NCI-H345 treated with DMSO at 0.1 percent for 48 hours (cell line): ENCODE results near the gene UNC45A.
A peak's percentile ranks its signal among the peaks of the same experiment; 100 is the strongest.
"Not testable (repeated sequence)": the region's sequence is repeated elsewhere in the genome, so short reads cannot be mapped to it uniquely, and the experiment has no call there.

ENCODE experiments used
- DNase-seq: peaks from one replicate; lab custom pipeline; 2025; ENCODE audit not compliant: unreplicated experiment; lab: John Stamatoyannopoulos, UW

UNC45A gene

DNA sequence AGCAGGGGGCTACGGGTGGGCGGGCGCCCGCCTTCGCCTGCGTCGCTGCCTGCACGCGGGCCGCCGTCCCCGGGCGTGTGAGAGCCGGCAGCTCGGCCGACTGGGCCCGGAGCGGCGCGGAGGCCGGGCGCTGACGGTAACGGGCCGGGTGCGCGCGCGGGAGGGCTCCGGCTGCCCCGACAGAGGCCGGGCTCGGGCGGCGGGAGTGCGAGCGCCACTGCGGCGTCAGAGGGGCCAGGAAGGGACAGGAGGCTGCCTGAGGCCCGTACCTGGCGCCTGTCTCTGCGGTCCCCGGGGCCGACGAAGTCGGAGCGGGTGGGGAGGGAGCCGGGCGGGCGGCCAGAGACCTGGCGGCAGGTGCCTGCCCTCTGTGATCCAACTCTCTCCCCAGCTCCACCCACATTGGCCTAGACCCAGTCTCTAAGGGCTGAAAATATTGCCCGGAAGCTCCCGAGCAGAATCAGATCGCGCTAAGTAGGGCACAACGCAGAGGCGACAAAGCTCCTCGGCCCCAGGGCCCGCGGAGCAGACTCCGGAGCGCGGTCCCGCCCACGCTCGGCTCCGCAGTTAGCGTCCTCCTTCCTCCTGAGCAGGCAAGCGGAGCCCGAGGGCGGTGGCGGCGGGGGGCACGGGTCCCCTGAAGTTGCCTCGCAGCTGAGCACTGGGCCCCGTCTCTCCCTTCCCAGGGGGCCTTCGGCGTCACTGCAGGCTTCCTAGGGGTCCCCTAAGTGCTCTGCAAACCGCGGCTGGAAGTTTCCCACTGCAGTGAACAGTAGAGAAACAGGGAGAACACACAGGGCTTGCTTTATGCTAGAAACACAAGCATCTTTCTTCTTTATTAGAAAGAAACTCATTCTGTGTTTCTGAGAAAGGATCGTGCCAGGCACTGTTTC lies 32.0 kb upstream of the UNC45A start, which contains the start of gene MAN2A2:
Gene MAN2A2 (plus strand): TSS at position 463 of the 893 bp plus-strand sequence. CDS start 906 bp downstream, outside the sequence.
- DNase-seq = peak; percentile 17

DNA sequence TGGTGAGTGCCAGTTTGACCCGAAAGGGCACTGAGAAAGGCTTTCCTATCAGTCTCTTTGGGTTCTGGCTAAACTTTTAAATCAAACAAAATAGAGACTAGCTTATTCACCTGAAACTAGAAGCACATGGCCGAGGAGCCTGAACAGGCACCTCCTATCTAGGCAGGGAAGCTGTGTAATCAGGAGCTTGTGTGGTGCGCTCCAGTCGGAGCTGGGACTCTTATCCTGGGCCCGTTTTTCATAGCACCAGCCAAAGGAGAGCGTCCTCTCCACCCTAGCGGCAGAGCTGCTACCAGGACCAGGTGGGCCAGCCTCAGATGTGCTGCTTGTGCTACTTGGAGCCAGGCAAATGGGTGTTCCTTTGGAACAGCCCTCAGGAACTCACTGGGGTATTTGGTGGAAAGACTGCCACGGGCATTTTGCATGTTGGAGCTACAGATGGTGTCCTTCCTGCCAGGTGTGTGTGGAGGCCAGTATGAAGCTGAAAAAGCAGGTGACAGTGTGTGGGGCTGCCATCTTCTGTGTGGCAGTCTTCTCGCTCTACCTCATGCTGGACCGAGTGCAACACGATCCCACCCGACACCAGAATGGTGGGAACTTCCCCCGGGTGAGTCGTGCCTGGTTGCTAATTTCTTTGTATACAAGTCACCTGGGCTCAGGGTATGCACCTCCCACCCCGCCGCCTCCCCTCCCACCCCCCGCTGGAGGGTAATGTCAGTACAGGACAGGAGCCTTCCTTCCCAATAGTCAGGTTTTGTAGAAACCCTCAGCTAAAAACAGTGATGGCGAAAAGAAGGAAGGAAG lies 31.1 kb upstream of the UNC45A start:
- DNase-seq = peak; percentile 17

DNA sequence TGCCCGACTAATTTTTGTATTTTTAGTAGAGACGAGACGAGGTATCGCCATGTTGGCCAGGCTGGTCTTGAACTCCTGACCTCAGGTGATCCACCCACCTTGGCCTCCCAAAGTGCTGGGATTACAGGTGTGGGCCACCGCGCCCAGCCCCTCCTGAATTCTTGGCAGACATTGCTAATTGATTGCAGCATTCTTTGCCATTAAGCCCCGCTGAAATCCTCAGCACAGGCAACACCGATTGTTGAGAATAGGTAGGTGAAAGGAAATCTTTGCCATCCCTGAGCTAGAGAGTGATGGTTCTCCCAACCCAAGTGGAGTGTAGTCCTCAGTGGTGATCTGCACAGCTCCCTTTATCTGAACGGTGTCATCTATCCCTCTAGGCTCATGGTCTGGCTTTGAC lies 30.3 kb upstream of the UNC45A start:
- no peak for DNase-seq

DNA sequence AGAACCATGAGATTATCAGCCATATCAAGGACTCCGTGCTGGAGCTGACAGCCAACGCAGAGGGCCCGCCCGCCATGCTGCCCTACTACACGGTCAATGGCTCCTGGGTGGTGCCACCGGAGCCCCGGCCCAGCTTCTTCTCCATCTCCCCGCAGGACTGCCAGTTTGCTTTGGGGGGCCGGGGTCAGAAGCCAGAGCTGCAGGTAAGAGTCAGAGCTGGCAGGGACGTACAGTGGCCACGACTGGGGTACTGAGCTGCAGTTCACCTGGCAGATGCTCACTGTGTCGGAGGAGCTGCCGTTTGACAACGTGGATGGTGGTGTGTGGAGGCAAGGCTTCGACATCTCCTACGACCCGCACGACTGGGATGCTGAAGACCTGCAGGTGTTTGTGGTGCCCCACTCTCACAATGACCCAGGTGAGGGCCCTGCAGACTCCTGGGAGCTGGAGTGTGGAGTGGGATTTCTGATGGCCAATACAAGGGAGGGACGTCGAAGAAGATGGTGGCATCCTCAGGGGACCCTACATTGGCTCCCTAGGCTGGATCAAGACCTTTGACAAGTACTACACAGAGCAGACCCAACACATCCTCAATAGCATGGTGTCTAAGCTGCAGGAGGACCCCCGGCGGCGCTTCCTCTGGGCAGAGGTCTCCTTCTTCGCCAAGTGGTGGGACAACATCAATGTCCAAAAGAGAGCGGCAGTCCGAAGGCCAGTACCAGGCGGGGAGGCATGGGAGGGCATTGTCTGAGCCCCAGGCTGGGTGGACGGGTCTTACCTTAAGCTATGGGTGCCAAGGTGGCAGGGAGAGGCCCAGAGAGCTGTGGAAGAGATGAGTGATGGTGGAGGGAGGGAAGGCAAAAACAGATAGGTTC lies 29.5 kb upstream of the UNC45A start:
- DNase-seq = no peak

DNA sequence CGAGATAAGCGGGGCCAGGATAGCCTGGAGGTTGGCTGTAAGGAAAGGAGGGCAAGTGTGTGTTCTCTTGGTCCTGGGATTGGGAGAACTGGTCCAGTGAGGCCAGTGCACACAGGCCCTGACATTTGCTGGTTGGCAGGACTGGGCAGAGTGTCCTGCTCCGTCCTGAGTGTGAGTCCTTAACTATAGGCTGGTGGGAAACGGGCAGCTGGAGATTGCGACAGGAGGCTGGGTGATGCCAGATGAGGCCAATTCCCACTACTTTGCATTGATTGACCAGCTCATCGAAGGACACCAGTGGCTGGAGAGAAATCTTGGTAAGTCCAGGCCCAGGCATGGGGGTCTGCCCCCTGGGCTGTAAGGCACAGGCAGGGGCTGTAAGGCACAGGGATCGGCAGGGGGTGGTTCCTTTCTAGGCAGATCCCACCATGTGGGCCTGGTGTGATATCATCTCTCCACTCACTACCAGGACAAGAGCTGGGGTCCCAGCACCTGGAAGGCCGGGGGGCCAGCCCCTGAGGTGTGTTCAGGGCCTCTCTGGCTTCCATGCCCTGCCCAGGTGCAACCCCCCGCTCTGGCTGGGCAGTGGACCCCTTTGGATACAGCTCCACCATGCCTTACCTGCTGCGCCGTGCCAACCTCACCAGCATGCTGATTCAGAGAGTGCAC lies 28.8 kb upstream of the UNC45A start:
- DNase-seq = no peak

DNA sequence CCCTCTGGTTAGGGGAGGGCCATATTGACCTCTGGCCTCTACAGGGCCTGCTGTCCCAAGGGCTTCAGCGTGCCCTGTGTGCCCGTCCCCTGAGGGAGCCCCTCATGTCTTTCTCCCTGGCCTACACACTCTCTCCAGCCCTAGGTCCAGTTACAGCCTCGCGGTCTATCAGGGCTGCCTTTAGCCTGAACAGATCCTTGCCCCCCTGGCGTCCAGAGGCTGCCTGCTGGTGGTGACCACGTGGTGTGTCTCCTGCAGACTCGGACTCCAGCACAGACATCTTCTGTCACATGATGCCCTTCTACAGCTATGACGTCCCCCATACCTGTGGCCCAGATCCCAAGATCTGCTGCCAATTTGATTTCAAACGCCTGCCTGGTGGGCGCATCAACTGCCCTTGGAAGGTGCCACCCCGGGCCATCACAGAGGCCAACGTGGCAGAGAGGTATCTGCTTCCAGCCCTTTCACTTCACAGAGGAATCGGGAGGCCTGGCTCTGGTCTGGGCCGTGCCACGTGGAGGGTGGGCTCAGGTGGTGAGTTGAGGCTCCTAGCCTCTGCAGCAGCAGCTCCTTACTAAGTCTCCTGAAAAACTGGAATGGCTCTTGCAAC lies 27.9 kb upstream of the UNC45A start:
- DNase-seq = no peak

DNA sequence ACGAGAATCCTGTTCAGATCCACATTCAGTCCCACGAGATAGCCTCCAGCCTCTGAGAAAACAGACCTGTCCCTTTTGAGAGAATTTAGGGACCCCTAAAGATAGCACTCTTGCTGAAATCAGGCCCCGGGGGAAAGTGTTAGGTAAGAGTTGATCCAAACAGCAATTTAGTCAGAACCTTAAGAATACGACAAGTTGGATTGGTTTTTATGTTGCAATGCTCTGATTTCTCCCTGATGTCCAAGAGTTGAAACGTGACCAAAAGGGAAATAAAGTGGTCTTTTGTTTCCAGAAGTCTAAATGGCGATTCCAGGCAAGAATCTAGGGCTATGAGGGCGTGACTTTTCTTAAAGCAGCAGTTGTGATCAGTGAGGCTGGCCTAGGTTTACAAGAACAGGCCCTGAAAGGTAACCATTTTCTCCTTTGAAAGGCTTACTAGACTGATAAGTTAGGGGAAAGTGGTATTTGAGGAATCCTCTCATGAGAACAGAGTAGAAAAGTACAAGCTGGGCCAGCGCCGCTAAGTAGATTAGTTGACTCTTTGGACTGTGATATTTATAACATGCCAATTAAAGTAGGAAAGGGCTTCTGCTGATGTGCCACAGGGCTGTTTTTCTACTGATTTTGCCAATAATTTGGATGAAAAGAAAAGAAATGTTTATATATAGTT lies 27.1 kb upstream of the UNC45A start:
- no peak for DNase-seq

DNA sequence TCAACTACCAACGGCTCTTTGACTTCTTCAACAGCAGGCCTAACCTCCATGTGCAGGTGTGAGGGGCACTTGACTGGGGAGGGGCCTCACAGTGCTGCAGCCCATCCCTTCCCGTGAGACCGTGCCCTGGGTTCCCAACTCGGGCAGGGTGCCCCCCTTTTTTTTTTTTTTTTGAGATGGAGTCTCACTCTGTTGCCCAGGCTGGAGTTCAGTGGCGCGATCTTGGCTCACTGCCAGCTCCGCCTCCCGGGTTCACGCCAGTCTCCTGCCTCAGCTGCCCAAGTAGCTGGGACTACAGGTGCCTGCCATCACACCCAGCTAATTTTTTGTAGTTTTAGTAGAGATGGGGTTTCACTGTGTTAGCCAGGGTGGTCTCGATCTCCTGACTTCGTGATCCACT lies 25.6 kb upstream of the UNC45A start:
- not testable (repeated sequence) for DNase-seq

DNA sequence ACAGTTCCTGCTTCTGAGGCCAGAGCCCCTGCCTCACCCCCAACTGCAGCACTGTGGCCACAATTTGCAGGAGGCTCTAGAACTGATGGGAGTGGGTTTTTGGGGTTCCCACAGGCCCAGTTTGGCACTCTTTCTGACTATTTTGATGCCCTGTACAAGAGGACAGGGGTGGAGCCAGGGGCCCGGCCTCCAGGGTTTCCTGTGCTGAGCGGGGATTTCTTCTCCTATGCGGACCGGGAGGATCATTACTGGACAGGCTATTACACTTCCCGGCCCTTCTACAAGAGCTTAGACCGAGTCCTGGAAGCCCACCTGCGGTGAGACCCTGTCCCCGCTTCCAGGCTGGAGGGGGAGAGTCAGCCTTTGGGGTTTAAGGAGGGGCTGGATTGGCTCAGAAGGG lies 25.1 kb upstream of the UNC45A start:
- no peak for DNase-seq

DNA sequence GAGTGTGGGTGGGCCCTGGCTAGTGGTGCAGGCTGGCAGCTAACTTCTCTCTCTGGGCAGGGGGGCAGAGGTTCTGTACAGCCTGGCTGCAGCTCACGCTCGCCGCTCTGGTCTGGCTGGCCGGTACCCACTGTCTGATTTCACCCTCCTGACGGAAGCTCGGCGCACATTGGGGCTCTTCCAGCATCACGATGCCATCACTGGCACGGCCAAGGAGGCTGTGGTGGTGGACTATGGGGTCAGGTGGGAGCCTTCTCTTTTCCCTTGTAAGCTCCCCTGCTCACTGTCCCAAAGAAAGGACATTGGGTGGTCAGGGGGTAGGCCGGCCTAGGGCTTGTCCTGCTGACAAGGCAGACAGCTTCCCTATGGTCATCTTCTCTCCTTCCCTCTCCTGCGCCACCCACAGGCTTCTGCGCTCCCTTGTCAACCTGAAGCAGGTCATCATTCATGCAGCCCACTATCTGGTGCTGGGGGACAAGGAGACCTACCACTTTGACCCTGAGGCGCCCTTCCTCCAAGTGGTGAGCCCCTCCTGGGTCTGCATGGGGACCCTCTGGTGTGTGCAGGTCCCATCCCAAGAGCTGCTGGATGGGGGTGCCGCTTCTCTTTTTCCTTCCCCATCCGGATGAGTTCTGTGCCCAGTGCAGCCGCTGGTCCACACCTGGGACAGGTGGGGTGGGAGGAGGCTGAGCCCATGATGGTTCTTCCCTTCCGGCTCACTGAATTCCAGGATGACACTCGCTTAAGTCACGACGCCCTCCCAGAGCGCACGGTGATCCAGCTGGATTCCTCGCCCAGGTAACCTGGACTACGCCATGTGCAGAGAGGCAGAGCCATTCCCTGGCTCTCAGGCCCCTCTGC lies 24.4 kb upstream of the UNC45A start:
- no peak for DNase-seq

DNA sequence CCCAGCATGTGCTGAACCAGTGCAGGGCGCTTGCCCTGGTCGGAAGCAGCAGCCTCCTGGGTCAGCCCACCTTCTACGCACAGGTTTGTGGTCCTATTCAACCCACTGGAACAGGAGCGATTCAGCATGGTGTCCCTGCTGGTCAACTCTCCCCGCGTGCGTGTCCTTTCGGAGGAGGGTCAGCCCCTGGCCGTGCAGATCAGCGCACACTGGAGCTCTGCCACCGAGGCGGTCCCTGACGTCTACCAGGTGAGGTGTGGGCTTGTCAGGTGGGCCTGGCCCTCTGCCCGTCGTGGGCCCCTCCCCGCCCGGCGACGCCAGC lies 23.8 kb upstream of the UNC45A start:
- no peak for DNase-seq

DNA sequence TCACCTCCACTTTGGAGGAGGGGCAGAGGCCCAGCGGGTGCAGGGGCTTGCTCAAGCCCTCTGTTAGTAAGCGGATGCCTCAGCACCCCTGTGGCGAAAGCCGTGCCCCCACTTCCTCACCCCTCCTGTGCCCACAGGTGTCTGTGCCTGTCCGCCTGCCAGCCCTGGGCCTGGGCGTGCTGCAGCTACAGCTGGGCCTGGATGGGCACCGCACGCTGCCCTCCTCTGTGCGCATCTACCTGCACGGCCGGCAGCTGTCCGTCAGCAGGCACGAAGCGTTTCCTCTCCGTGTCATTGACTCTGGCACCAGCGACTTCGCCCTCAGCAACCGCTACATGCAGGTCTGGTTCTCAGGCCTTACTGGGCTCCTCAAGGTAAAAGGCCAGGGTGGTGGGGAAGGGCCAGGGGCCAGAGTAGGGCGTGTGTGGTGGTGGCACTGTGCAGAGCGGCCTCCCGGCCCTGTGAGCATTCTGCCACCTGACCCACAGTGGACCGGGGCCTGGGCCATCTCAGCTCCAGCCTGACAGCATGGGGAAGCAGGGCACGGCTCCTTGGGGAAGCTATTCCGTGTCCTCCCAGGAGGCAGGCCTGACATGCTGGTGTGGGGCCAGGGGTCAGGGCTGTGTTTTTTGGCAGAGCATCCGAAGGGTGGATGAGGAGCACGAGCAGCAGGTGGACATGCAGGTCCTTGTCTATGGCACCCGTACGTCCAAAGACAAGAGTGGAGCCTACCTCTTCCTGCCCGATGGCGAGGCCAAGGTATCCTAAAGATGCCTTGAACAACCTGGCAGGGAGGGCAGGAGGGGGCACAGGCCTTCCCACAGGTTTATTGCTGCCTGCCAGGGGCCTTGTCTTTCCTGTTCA lies 22.9 kb upstream of the UNC45A start:
- no peak for DNase-seq

DNA sequence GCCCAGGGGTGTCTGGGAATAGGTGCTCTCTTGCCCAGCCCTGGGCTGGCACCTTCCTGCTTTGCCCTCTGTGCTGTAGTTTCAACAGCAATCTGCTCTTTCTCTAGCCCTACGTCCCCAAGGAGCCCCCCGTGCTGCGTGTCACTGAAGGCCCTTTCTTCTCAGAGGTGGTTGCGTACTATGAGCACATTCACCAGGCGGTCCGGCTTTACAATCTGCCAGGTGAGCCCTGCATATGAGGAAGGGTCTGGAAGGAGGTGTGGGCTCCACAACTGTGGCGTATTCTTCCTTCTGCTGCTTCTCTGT lies 22.4 kb upstream of the UNC45A start:
- no peak for DNase-seq

DNA sequence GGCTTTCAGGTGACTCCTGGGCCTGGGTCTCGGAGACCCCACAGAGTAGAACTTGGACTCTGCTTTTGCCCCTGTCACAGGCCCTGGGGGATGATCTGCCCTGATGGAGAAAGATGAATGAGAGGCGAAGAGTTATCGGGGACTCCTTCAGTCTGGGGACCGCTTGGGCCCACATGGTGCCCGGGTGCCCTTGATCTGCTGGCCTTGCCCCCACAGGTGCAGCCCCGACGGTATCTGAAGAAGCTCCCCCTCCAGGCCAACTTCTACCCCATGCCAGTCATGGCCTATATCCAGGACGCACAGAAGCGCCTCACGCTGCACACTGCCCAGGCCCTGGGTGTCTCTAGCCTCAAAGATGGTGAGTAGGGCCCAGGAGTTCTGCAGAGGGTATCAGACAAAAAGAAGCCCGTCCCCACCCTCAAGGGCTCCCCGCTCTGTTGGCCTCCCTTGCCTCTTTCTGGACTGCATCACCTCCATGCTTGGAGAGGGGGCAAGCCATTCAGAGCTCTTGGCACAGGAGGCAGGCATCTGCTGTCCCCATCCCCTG lies 21.6 kb upstream of the UNC45A start:
- no peak for DNase-seq

DNA sequence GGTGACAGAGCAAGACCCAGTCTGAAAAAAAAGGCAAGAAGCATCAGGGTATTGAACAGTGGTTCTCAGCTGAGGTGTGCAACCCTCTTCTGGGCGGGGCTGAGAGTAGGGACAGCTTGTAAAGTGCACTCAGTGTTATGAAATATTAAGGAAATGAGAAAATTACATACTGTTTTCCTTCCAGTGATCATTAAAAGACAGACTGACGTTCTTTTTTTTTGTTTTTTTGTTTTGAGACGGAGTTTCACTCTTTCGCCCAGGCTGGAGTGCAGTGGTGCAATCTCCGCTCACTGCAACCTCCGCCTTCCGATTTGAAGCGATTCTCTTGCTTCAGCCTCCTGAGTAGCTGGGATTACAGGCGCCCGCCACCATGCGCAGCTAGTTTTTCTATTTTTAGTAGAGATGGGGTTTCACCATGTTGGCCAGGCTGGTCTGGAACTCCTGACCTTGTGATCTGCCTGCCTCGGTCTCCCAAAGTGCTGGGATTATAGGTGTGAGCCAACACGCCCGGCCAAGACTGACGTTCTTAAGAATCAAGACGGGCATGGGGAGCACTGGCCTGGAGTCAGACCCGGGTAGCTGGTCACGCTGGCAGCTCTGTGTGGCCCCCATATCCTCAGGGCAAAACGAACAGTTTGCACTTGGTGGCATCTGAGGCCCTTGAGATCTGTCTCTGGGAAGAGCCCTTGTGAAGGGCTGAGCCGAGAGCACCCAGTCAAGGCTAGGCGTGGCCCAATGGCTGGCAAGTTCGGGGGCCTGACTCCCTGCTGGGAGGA lies 20.6 kb upstream of the UNC45A start:
- no peak for DNase-seq

DNA sequence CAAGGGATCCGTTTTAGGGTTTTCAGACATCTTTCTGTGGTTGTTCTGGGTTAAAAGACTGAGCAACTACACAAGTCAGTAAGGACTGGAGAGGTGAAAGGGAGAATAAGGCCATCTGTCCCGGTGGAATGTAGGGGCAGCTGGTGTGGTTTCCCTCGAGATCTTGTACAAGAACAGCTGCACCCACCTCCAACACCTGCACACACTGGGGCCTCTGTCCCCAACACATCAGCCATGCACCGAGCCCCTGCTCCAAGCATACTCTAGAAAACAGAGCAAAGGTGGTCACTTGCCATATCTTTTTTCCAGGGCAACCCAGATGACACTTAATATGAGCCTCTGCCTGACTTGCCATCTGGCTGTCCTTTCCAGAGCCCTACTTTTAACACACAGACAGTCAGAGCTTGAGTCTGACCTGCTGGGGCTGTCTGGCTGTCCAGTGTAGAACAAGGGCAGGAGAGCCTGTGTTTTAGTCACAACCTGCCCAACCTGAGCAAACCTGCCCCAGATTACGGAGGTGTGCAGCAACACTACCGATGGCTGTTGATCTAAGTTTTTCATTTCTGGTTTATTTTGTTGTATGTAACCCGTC lies 19.8 kb upstream of the UNC45A start:
- no peak for DNase-seq
